Right ventricle myocardium inferior (tissue), 1 donor: ENCODE measurements around the gene ZNF451. TPM values are rescaled to one million over a fixed set of nuclear protein-coding genes. Genes with fewer than 3 reads are reported as not detected.
"Not testable (repeated sequence)": the region's sequence is repeated elsewhere in the genome, so short reads cannot be mapped to it uniquely, and the experiment has no call there.

Source experiments
- ATAC-seq: fragments of 200-7000 bp; cut with Tn5 transposase; one replicate; pipeline ENCODE4 v1.9.1; 2020; ENCODE audit warnings: mild to moderate bottlenecking, moderate library complexity
- DNase-seq: peaks from one replicate; pipeline ENCODE4 v3.0.0; 2021; ENCODE audit errors: missing footprints
- intact Hi-C: fragments of 100-400 bp; cut with DNase I; formaldehyde crosslinking; loops from one replicate; pipeline ENCODE4 v1.11.0; 2022
- long read RNA-seq: library from polyadenylated mRNA; unstranded; transcript quantifications from one replicate; pipeline ENCODE4 v2.0.0, GENCODE V29; 2021
- total RNA-seq: library from RNA; stranded (reverse); fragmentation: NEBNext Ultra II Directional; extraction: Animal tissue kit (Norgen Biotek cat#: 25700); gene quantifications from one replicate; pipeline ENCODE4 v1.2.1, GENCODE V29; 2021
- donor health status: DM: no; HTN: yes; CAD: no; lungs with severe emphysema.

ZNF451 gene, protein sequence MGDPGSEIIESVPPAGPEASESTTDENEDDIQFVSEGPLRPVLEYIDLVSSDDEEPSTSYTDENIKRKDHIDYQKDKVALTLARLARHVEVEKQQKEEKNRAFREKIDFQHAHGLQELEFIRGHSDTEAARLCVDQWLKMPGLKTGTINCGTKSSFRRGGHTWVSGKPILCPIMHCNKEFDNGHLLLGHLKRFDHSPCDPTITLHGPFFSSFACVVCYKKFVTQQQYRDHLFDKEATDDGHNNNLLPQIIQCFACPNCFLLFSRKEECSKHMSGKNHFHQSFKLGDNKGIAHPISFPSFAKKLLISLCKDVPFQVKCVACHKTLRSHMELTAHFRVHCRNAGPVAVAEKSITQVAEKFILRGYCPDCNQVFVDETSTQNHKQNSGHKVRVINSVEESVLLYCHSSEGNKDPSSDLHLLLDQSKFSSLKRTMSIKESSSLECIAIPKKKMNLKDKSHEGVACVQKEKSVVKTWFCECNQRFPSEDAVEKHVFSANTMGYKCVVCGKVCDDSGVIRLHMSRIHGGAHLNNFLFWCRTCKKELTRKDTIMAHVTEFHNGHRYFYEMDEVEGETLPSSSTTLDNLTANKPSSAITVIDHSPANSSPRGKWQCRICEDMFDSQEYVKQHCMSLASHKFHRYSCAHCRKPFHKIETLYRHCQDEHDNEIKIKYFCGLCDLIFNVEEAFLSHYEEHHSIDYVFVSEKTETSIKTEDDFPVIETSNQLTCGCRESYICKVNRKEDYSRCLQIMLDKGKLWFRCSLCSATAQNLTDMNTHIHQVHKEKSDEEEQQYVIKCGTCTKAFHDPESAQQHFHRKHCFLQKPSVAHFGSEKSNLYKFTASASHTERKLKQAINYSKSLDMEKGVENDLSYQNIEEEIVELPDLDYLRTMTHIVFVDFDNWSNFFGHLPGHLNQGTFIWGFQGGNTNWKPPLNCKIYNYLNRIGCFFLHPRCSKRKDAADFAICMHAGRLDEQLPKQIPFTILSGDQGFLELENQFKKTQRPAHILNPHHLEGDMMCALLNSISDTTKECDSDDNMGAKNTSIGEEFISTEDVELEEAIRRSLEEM
- total RNA-seq, result 19.0 TPM
- long read RNA-seq, full-length matches to known transcripts, result 6 of 9 reads
- long read RNA-seq, partial matches to known transcripts, result 2 of 9 reads
- long read RNA-seq, other reads (novel, unspliced or antisense), result 1 of 9 reads

GRCh38 chr6:57089687-57090457 lies at the start of gene ZNF451:
TSS of gene ZNF451 (plus strand) at chr6:57090188. CDS start at chr6:57090254, 66 bp downstream.
- intact Hi-C loops, result loop anchor here (1.0 to 5.0 kb wide), 2 partner anchors 43 to 227 kb away; partner anchors contain the start of genes KIAA1586 and PRIM2

GRCh38 chr6:57044061-57044460 lies 45.9 kb upstream of the ZNF451 start:
- ATAC-seq, DNase-seq: not testable (repeated sequence)
- intact Hi-C loops, result loop anchor here (10.0 kb wide), 1 partner anchor 271 kb away; the partner anchor contains the start of gene PRIM2

More at GRCh38 chr6:57089687-57090457, at the start of gene ZNF451:
- peak; percentile 99 for ATAC-seq
- DNase-seq, result peak; percentile 99

GRCh38 chr6:57044568-57044967 lies 45.4 kb upstream of the ZNF451 start:
- intact Hi-C loops, result loop anchor here (10.0 kb wide), 1 partner anchor 270 kb away; the partner anchor contains the start of gene PRIM2
- ATAC-seq (no peak), DNase-seq (no peak)

DNA sequence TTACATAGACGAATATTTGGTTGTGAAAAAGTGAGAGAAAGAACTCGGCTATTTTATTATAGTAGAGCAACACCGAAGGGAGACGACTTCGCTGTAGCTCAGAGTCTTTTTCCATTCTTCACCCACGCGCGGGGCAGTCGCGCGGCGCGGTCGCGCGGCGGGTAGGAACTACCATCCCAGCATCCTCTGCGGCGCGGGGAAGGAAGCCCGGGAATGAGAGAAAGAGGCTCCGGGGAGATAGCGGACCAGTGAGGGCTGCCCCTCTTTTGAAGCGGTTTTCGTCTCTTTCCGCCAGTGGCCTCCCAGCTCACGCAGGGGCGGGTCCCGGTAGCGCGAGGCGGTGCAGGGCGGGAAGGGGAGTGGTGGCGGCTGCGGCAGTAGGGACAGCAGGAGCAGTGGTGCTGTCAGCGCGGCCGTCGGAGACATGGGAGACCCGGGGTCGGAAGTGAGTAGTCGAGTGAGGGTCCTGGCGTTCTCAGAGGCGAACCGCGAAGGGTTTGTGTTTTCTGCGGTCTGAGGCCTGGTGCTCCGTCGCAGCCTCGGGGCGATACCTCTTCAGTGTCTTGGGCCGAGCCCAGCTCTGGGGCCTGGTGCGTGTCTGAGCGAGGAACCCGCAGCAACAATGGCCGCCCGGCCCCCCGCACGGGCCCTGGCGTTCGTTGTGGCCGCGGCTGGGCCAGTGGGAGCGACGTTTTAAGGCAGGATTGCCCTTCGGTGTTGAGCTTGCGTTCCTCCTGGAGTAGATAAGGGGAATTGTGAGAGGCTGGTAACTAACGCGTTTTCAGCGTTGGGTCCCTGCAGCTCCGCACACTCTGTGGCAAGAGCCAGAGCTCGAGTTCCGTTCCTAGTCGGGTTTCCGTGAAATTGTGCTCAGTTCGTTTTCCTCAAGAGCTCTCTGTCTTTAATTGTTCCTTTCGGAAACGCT lies 43.4 kb upstream of the ZNF451 start, which contains the start of gene KIAA1586:
TSS of gene KIAA1586 (plus strand) at position 362 of the 925 bp plus-strand sequence. CDS start at position 425, 63 bp downstream.
- peak; percentile 94 for DNase-seq
- intact Hi-C loops, result loop anchor here (5.0 to 10.0 kb wide), 2 partner anchors 41 to 268 kb away; partner anchors contain the start of gene PRIM2
- peak; percentile 100 for ATAC-seq

- not testable (repeated sequence) for DNase-seq, ATAC-seq
- intact Hi-C loops, result loop anchor here (5.0 to 10.0 kb wide), 2 partner anchors 40 to 268 kb away; partner anchors contain the start of gene PRIM2
Observed at GRCh38 chr6:57047257-57047585, 42.8 kb upstream of the ZNF451 start.

GRCh38 chr6:57047859-57048258 lies 42.1 kb upstream of the ZNF451 start:
- ATAC-seq, DNase-seq: not testable (repeated sequence)
- intact Hi-C loops, result loop anchor here (5.0 to 10.0 kb wide), 2 partner anchors 39 to 267 kb away; partner anchors contain the start of gene PRIM2

- DNase-seq (no peak), ATAC-seq (no peak)
- intact Hi-C loops, result loop anchor here (5.0 to 10.0 kb wide), 2 partner anchors 39 to 266 kb away; partner anchors contain the start of gene PRIM2
Observed at GRCh38 chr6:57048577-57048976, 41.4 kb upstream of the ZNF451 start.

- DNase-seq, result no peak
- no peak for ATAC-seq
- intact Hi-C loops, result no loop called here
Observed at GRCh38 chr6:57063847-57064246, 26.1 kb upstream of the ZNF451 start.

DNA sequence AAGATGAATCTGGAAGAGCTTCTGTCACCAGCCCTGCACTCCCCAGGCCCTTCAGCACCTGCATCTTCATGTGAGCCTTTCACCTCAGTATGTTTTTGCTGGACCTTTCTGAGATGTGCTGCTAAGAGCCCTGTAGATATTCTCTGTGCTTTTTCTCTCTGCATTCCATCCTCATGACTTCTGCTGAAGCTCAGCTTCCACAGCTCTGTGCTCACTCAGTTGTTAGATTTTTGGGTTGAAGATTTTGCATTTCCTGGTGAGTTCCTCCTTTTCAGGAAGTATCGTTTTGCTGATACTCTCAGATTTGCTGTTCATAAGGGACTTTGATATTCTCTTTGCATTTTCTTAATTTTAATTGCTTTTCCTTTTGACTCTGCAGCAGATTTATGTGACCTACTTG lies 25.2 kb upstream of the ZNF451 start:
- no peak for ATAC-seq
- intact Hi-C loops, result no loop called here
- no peak for DNase-seq

GRCh38 chr6:57068061-57068460 lies 21.9 kb upstream of the ZNF451 start:
- no peak for ATAC-seq
- no peak for DNase-seq
- intact Hi-C loops, result no loop called here

GRCh38 chr6:57069228-57069627 lies 20.8 kb upstream of the ZNF451 start:
- DNase-seq (no peak), ATAC-seq (no peak)
- intact Hi-C loops, result no loop called here

DNA sequence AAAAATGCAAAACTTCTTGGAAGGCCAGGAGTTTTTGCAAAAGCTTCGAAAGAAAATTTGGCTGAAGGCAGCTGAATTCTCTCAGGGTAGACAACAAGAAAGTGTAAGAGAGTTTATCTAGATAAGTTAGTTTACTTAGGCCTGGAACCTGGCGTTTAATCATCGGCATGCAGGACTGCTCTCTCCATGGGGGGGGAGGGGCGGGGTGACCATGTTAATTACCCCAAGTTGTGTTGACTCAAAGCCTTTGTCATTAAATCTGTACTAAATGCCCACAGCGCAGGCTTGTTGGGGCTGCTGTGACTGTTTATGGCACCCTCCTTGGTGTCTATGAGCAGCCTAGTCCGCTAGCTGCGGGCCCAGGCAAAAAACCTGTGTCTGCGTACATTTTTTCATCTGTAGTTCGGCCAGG lies 20.1 kb upstream of the ZNF451 start:
- DNase-seq (no peak), ATAC-seq (no peak)
- intact Hi-C loops, result no loop called here

DNA sequence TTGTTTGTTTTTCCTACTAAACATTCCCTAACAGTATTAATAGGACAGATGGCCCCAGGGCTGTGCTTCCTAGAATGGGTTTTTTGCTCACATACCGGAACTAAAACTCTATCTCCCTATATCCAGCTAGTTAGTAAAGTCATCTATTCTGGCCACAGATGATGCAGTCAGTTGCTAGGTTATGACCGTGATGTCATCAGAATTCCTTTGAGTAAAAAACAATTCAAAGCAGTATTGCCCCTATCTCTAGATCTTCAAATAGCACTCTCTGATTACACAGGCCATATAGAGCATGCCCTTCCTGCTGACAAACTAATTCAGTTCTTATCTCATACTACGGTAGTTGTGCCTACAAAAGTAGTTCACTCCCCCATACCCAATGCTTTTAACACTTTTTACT lies 17.9 kb upstream of the ZNF451 start:
- DNase-seq (no peak), ATAC-seq (no peak)
- intact Hi-C loops, result no loop called here

- DNase-seq (no peak), ATAC-seq (no peak)
- intact Hi-C loops, result no loop called here
Observed at GRCh38 chr6:57074383-57074782, 15.6 kb upstream of the ZNF451 start.

GRCh38 chr6:57075092-57075491 lies 14.9 kb upstream of the ZNF451 start:
- intact Hi-C loops, result no loop called here
- ATAC-seq (no peak), DNase-seq (no peak)

GRCh38 chr6:57078531-57079207 lies 11.3 kb upstream of the ZNF451 start:
- no peak for DNase-seq
- ATAC-seq, result no peak
- intact Hi-C loops, result no loop called here
